NCI-H1436 treated with DMSO at 0.1 percent for 48 hours (cell line): ENCODE results near the gene KRTAP4-7.
"Not testable (repeated sequence)": the region's sequence is repeated elsewhere in the genome, so short reads cannot be mapped to it uniquely, and the experiment has no call there.

ENCODE experiments used
- DNase-seq: peaks from one replicate; lab custom pipeline; 2025; lab: John Stamatoyannopoulos, UW

KRTAP4-7 gene

GRCh38 chr17:41084100-41084856, at the start of gene KRTAP4-7:
TSS of gene KRTAP4-7 (plus strand) at chr17:41084150. CDS start at chr17:41084207, 57 bp downstream.
- not testable (repeated sequence) for DNase-seq

GRCh38 chr17:41034346-41034935, 49.5 kb upstream of the KRTAP4-7 start, which contains the start of gene KRTAP1-3:
TSS of gene KRTAP1-3 (minus strand) at chr17:41034874. CDS start at chr17:41034821, 53 bp downstream.
- DNase-seq = not testable (repeated sequence)

- no peak for DNase-seq
Measured at GRCh38 chr17:41037853-41038350, 46.0 kb upstream of the KRTAP4-7 start.

- not testable (repeated sequence) for DNase-seq
Measured at GRCh38 chr17:41040783-41041571, 43.0 kb upstream of the KRTAP4-7 start, which contains the start of gene KRTAP1-1. TSS of gene KRTAP1-1 (minus strand) at chr17:41041450. CDS start at chr17:41041397, 53 bp downstream.

GRCh38 chr17:41042953-41043352, 41.0 kb upstream of the KRTAP4-7 start:
- DNase-seq = no peak

GRCh38 chr17:41046735-41047465, 37.0 kb upstream of the KRTAP4-7 start, which contains the start of gene KRTAP2-1:
TSS of gene KRTAP2-1 (minus strand) at chr17:41047316. CDS start at chr17:41047267, 49 bp downstream.
- not testable (repeated sequence) for DNase-seq

- no peak for DNase-seq
Measured at GRCh38 chr17:41048441-41048840, 35.5 kb upstream of the KRTAP4-7 start.

- no peak for DNase-seq
Measured at GRCh38 chr17:41049110-41049509, 34.8 kb upstream of the KRTAP4-7 start.

GRCh38 chr17:41052566-41052965, 31.4 kb upstream of the KRTAP4-7 start:
- DNase-seq = no peak

- DNase-seq = no peak
Measured at GRCh38 chr17:41054025-41054424, 29.9 kb upstream of the KRTAP4-7 start.

GRCh38 chr17:41054556-41054955, 29.4 kb upstream of the KRTAP4-7 start:
- not testable (repeated sequence) for DNase-seq

GRCh38 chr17:41055130-41055529, 28.8 kb upstream of the KRTAP4-7 start, which contains the start of gene KRTAP2-2:
TSS of gene KRTAP2-2 (minus strand) at chr17:41055230. CDS start at chr17:41055211, 19 bp downstream.
- not testable (repeated sequence) for DNase-seq

- no peak for DNase-seq
Measured at GRCh38 chr17:41057547-41057946, 26.4 kb upstream of the KRTAP4-7 start.

- DNase-seq = no peak
Measured at GRCh38 chr17:41058741-41059140, 25.2 kb upstream of the KRTAP4-7 start.

GRCh38 chr17:41059276-41060051, 24.5 kb upstream of the KRTAP4-7 start:
- DNase-seq = not testable (repeated sequence)

- DNase-seq = no peak
Measured at GRCh38 chr17:41060052-41060604, 23.8 kb upstream of the KRTAP4-7 start, which contains the start of gene KRTAP2-3. TSS of gene KRTAP2-3 (minus strand) at chr17:41060114. CDS start at chr17:41060050, 64 bp downstream.

- DNase-seq = no peak
Measured at GRCh38 chr17:41061964-41062363, 22.0 kb upstream of the KRTAP4-7 start.

- DNase-seq = no peak
Measured at GRCh38 chr17:41063449-41063848, 20.5 kb upstream of the KRTAP4-7 start.

- DNase-seq = no peak
Measured at GRCh38 chr17:41064301-41064700, 19.6 kb upstream of the KRTAP4-7 start.
